Mucosa of descending colon (tissue), 3 donors: ENCODE measurements around the gene RNPS1. TPM values are rescaled to one million over a fixed set of nuclear protein-coding genes. Genes with fewer than 3 reads are reported as not detected.

Experiments
- ATAC-seq: fragments of 200-7000 bp; cut with Tn5 transposase; one replicate; pipeline ENCODE4 v1.9.1; 2020; ENCODE audit warnings: mild to moderate bottlenecking, moderate library complexity
- DNase-seq, 3 donors: peaks; one replicate each; pipeline ENCODE4 v3.0.0-alpha.2; 2020
- H3K36me3 ChIP-seq: fragments of 200-600 bp; one replicate; pipeline ENCODE4 v1.8.0; 2021; ENCODE audit warnings: low read depth, mild to moderate bottlenecking
- H3K4me1 ChIP-seq: fragments of 200-600 bp; one replicate; pipeline ENCODE4 v1.8.0; 2021; ENCODE audit warnings: low read depth, mild to moderate bottlenecking
- H3K4me3 ChIP-seq: fragments of 200-600 bp; one replicate; pipeline ENCODE4 v1.8.0; 2021; ENCODE audit warnings: mild to moderate bottlenecking
- H3K9me3 ChIP-seq: fragments of 200-600 bp; one replicate; pipeline ENCODE4 v1.8.0; 2021; ENCODE audit warnings: mild to moderate bottlenecking
- CTCF ChIP-seq: fragments of 200-600 bp; IDR thresholded peaks from one replicate; pipeline ENCODE4 v1.8.0; 2022; ENCODE audit warnings: antibody characterized with exemption, mild to moderate bottlenecking
- intact Hi-C, 2 donors: fragments of 100-400 bp; cut with DNase I in 1 of 2; cut with micrococcal nuclease in 1 of 2; formaldehyde crosslinking; loops; one replicate each; pipeline versions ENCODE4 v1.11.0 to v1.11.1; 2022; cut with DNase I, micrococcal nuclease
- total RNA-seq, 3 donors: library from RNA; stranded (reverse); fragmentation: NEBNext Ultra II Directional in 2 of 3; extraction: Animal tissue kit (Norgen Biotek cat#: 25700) in 2 of 3; gene quantifications; one replicate each; pipeline versions ENCODE4 v1.2.1 to v1.2.4, GENCODE V29; 2021 to 2023
- donor health status: DM: no; HTN: no; CAD: no; lungs with moderate emphysema.
- donor health status: DM: no; HTN: no; CAD: no.
- donor health status: DM: no; HTN: yes; CAD: no.

The RNPS1 gene
- total RNA-seq, 3 donors from 2014 or later, result 125 to 144 (median 125) TPM

GRCh38 chr16:2216330-2216729 lies 51.6 kb downstream of the RNPS1 start:
- Histone ChIP-seq H3K4me1 (peaks cover 19% of the 10 kb centered on the region), H3K4me3 (no peak overlapping the region), H3K36me3 (no peaks in the 10 kb centered on the region), H3K9me3 (no peaks in the 10 kb centered on the region)
- TF ChIP-seq CTCF, result no peak
- ATAC-seq (no peak), DNase-seq (no peak)
- intact Hi-C loops, result no loop called here

GRCh38 chr16:2214719-2214968 lies 53.3 kb downstream of the RNPS1 start, which contains the start of gene PGP:
Gene PGP (minus strand): TSS chr16:2214840. CDS start chr16:2214777, 63 bp downstream.
- no peak for TF ChIP-seq CTCF
- no peak for DNase-seq
- no peaks in the 10 kb centered on the region for H3K36me3 ChIP-seq
- H3K9me3 ChIP-seq, result no peaks in the 10 kb centered on the region
- intact Hi-C loops, result no loop called here
- H3K4me1 ChIP-seq, result peaks cover 19% of the 10 kb centered on the region
- H3K4me3 ChIP-seq, result peak within 1 kb of the TSS; percentile 54
- ATAC-seq, result peak; percentile 91

GRCh38 chr16:2213817-2214718 lies 53.9 kb downstream of the RNPS1 start:
- Histone ChIP-seq H3K4me1 (peaks cover 19% of the 10 kb centered on the region), H3K4me3 (peak overlapping the region; percentile 54)
- no peak for TF ChIP-seq CTCF

GRCh38 chr16:2212362-2213324 lies 55.3 kb downstream of the RNPS1 start:
- no peak overlapping the region for H3K4me3 ChIP-seq
- H3K4me1 ChIP-seq, result peaks cover 19% of the 10 kb centered on the region
- ATAC-seq (peak; percentile 1), DNase-seq (peak in 1 of 3 donors; percentile 58)
- no peak for TF ChIP-seq CTCF
- H3K9me3 ChIP-seq, result no peaks in the 10 kb centered on the region
- H3K36me3 ChIP-seq, result no peaks in the 10 kb centered on the region
- intact Hi-C loops, result no loop called here

More at GRCh38 chr16:2213817-2214718, 53.9 kb downstream of the RNPS1 start:
- peak in 1 of 3 donors; percentile 63 for DNase-seq
- ATAC-seq, result no peak
- Histone ChIP-seq H3K9me3 (no peaks in the 10 kb centered on the region), H3K36me3 (no peaks in the 10 kb centered on the region)
- intact Hi-C loops, result no loop called here

GRCh38 chr16:2211923-2212347 lies 56.0 kb downstream of the RNPS1 start:
- peaks cover 19% of the 10 kb centered on the region for H3K4me1 ChIP-seq
- no peaks in the 10 kb centered on the region for H3K9me3 ChIP-seq
- no peak for DNase-seq
- H3K36me3 ChIP-seq, result no peaks in the 10 kb centered on the region
- no peak for ATAC-seq
- intact Hi-C loops, result no loop called here
- TF ChIP-seq CTCF, result no peak
- H3K4me3 ChIP-seq, result no peak overlapping the region
